T-helper 2 cell treated with Interferon-gamma antibody and Interleukin-4, amounts not matched to agents 5 μg/mL and 100 μg/mL, for 36 hours (primary cell): ENCODE data around the gene KRT84.
"Not testable (repeated sequence)": the region's sequence is repeated elsewhere in the genome, so short reads cannot be mapped to it uniquely, and the experiment has no call there.

Source experiments
- DNase-seq: peaks from one replicate; pipeline ENCODE4 v3.0.0; 2021; ENCODE audit warnings: low spot score
- H3K27ac Mint-ChIP-seq: one replicate; pipeline ENCODE4 v1.8.0; 2021; ENCODE audit warnings: mild to moderate bottlenecking, mixed read lengths
- H3K27me3 Mint-ChIP-seq: one replicate; pipeline ENCODE4 v1.8.0; 2021; ENCODE audit warnings: low read depth, mixed read lengths
- H3K36me3 Mint-ChIP-seq: one replicate; pipeline ENCODE4 v1.8.0; 2021; ENCODE audit warnings: low read depth, mixed read lengths
- H3K4me1 Mint-ChIP-seq: one replicate; pipeline ENCODE4 v1.8.0; 2021; ENCODE audit warnings: low read depth, mixed read lengths
- H3K4me3 Mint-ChIP-seq: one replicate; pipeline ENCODE4 v1.8.0; 2022; ENCODE audit warnings: mild to moderate bottlenecking, moderate library complexity, mixed read lengths
- H3K9me3 Mint-ChIP-seq: one replicate; pipeline ENCODE4 v1.8.0; 2021; ENCODE audit warnings: mixed read lengths

The KRT84 gene

GRCh38 chr12:52417740-52418139 is 32.3 kb upstream of the KRT84 start:
- DNase-seq = no peak
- H3K9me3 Mint-ChIP-seq = no peaks in the 10 kb centered on the region
- H3K36me3 Mint-ChIP-seq = no peaks in the 10 kb centered on the region
- no peaks in the 10 kb centered on the region for H3K4me1 Mint-ChIP-seq
- no peak overlapping the region for H3K27ac Mint-ChIP-seq
- no peak overlapping the region for H3K4me3 Mint-ChIP-seq
- H3K27me3 Mint-ChIP-seq = peaks cover 3% of the 10 kb centered on the region

- no peak for DNase-seq
- no peak overlapping the region for H3K27ac Mint-ChIP-seq
- no peak overlapping the region for H3K4me3 Mint-ChIP-seq
- H3K9me3 Mint-ChIP-seq = no peaks in the 10 kb centered on the region
- no peaks in the 10 kb centered on the region for H3K36me3 Mint-ChIP-seq
- H3K4me1 Mint-ChIP-seq = no peaks in the 10 kb centered on the region
- peaks cover 3% of the 10 kb centered on the region for H3K27me3 Mint-ChIP-seq
Observed at GRCh38 chr12:52416795-52417194, 31.3 kb upstream of the KRT84 start.

- no peak for DNase-seq
- Mint-ChIP-seq H3K36me3 (no peaks in the 10 kb centered on the region), H3K4me1 (no peaks in the 10 kb centered on the region), H3K27me3 (peaks cover 3% of the 10 kb centered on the region), H3K4me3 (no peak overlapping the region), H3K27ac (no peak overlapping the region), H3K9me3 (no peaks in the 10 kb centered on the region)
Observed at GRCh38 chr12:52415870-52416750, 30.7 kb upstream of the KRT84 start.

GRCh38 chr12:52414936-52415335 is 29.5 kb upstream of the KRT84 start:
- H3K36me3 Mint-ChIP-seq = no peaks in the 10 kb centered on the region
- H3K9me3 Mint-ChIP-seq = no peaks in the 10 kb centered on the region
- H3K4me1 Mint-ChIP-seq = no peaks in the 10 kb centered on the region
- H3K27ac Mint-ChIP-seq = no peak overlapping the region
- no peak for DNase-seq
- H3K27me3 Mint-ChIP-seq = peaks cover 3% of the 10 kb centered on the region
- no peak overlapping the region for H3K4me3 Mint-ChIP-seq

DNA sequence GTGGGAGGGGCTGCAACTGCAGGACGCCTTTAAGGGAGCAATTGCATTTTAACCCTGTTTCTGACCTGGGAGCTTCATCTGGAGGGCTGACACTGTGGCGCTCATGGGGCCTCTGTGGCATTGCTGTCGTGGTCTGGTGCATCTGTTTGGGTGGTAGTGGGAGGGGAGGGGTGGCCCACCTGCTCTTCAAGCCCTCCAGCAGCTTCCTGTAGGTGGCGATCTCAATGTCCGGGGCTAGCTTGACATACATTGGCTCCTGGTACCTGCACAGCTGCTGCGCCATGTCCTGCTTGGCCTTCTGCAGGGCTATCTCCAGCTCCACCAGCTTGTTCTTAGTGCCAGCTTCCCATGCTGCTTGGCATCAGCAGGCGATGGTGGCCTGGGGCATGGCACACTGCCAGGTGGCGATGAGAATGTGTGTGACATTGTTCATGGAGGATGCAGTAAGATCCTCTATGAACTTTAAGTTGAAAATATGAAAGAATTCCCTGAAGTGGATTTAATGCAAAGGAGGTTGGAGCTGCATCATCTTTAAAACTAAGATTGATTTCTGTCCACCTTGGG is 28.4 kb upstream of the KRT84 start:
- Mint-ChIP-seq H3K4me1 (no peaks in the 10 kb centered on the region), H3K27ac (no peak overlapping the region), H3K36me3 (no peaks in the 10 kb centered on the region), H3K4me3 (no peak overlapping the region), H3K9me3 (no peaks in the 10 kb centered on the region), H3K27me3 (peaks cover 3% of the 10 kb centered on the region)
- DNase-seq = no peak

DNA sequence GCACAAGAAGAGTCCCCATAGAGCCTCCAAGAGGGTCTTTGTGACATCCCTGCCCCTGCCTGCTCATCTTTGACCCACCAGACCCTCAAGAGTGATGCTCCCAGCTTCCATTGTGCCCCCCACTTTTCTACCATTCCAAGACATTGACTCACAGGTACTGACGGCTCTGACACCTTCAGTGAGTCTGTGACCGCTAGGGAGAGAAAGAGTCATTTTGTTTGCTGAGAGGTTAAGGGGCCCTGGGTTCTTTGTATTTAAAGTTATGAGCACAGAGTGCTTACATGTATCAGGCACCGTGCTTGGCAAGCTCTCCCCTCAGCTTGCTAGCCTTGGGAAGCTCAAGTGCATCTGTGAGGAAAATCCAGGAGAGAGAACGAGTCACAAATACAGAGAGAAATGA is 27.8 kb upstream of the KRT84 start:
- no peak for DNase-seq
- Mint-ChIP-seq H3K27ac (no peak overlapping the region), H3K36me3 (no peaks in the 10 kb centered on the region), H3K27me3 (peaks cover 3% of the 10 kb centered on the region), H3K4me3 (no peak overlapping the region), H3K9me3 (no peaks in the 10 kb centered on the region), H3K4me1 (no peaks in the 10 kb centered on the region)

DNA sequence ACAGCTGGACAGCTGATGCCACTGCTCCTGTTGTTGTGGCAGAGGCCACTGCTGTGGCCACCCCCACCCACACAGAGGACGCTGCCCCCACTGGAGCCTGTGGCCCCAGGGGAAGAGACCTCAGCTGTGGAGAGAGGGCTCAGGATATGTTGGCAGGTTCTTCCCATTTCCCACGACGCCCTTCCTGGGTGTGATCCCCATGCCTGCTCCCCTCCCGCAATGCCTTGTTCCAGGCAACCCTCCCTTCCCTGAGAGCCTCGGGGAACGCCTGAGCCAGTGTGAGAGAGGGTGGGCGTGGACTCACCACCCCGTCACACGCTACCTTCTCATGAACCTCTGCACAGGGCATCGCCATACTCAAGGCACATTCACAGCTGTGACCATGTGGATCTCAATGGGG is 26.4 kb upstream of the KRT84 start:
- Mint-ChIP-seq H3K36me3 (no peaks in the 10 kb centered on the region), H3K27me3 (peaks cover 3% of the 10 kb centered on the region), H3K9me3 (no peaks in the 10 kb centered on the region), H3K4me3 (no peak overlapping the region), H3K4me1 (no peaks in the 10 kb centered on the region), H3K27ac (no peak overlapping the region)
- DNase-seq = no peak

DNA sequence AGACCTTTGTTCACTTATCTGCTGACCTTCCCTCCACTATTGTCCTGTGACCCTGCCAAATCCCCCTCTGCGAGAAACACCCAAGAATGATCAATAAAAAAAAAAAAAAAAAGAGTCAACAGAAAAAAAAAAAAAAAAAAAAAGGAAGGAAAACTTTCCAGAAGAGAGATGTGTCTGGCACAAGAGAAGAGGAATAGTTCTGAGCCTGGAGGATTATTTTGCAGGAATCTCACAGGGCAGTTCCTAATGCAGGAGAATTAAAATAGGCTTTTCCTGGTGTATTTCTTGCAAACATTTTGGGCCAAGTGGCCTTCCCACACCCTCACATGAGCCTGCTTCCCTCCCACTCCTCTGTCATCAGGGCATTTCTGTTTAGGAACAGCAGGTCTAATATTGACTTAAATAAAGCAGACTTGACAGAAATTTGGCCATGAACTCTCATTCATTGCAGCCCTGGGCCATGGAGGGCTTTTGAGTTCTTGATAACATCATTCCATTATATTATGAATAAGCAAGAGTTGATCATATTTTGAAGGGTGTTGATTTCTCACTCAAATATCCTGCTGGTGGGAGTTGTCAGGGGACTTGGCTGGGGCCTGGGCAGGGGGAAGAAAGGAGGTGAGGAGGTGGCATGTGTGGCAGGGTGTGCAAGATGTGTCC is 25.3 kb upstream of the KRT84 start:
- H3K9me3 Mint-ChIP-seq, H3K36me3 Mint-ChIP-seq, H3K4me3 Mint-ChIP-seq, DNase-seq, H3K27ac Mint-ChIP-seq, H3K27me3 Mint-ChIP-seq, H3K4me1 Mint-ChIP-seq: not testable (repeated sequence)

DNA sequence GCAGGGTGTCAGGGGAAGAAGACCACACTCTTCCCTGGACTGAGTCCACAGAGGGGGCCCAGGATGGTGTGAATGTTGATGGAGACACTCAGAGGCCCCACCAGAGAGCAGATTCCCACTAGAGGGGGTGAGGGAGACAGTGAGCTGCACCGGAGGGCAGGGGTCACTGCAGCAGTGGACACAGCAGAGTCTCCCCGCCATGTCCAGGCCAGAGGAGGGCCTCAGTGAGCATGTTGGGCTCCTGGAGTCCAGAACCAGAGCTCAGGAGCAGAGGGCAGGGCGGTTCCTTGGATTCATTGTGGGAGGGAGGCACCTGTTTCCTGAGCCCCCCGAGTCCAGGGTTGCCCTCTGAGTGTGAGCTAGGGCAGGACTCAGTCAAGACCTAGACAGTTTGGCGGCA is 22.5 kb upstream of the KRT84 start:
- Mint-ChIP-seq H3K27ac (no peak overlapping the region), H3K27me3 (peaks cover 4% of the 10 kb centered on the region), H3K4me3 (no peak overlapping the region)

DNA sequence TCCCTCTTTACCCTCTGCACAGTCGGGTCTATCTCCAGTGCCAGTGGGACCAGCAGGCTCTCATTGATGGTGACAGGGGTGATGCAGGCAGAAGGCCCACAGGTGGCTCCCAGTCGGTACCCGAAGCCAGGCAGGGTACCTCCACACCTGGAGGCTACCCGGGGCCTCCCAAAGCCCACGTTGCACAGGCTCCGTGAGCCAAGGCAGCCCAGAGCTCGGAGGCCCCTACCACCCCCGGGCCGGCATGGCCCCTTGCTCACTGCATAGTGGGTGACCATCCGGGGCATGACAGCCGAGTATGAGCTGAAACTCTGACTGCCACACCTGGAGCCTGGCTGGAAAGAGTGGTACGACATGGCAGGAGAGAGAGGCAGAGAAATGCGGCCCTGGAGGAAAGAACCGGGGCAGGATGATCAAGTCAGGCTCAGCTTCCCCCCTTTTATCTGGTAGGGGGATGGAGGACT is 20.5 kb upstream of the KRT84 start, which contains the start of gene KRT82:
TSS of gene KRT82 (minus strand) at position 414 of the 464 bp plus-strand sequence. CDS start at position 356, 58 bp downstream.
- H3K27me3 Mint-ChIP-seq = peaks cover 6% of the 10 kb centered on the region
- no peak within 1 kb of the TSS for H3K4me3 Mint-ChIP-seq
- no peaks in the 10 kb centered on the region for H3K4me1 Mint-ChIP-seq
- DNase-seq = no peak
- H3K27ac Mint-ChIP-seq = no peak within 1 kb of the TSS
- no peaks in the 10 kb centered on the region for H3K36me3 Mint-ChIP-seq
- H3K9me3 Mint-ChIP-seq = no peaks in the 10 kb centered on the region

More for the DNA sequence above, 22.5 kb upstream of the KRT84 start:
- Mint-ChIP-seq H3K36me3 (no peaks in the 10 kb centered on the region), H3K9me3 (no peaks in the 10 kb centered on the region), H3K4me1 (no peaks in the 10 kb centered on the region)
- no peak for DNase-seq

DNA sequence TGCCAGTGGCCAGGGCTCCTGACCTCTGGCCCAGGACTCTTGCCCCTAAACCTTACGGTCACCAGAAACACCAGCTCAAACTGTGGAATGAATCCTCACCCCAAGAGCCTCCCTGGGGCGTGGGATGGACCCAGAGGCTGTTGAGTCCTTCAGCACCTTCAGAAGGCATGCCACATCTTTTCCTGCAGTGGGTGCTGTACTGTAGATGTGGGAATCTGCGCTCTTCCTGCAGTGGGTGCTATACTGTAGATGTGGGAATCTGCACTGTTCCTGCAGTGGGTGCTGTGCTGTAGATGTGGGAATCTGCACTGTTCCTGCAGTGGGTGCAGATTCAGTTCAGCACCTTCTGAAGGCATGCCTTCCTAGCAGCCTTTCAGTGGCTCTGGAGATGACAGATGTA is 19.5 kb upstream of the KRT84 start:
- H3K36me3 Mint-ChIP-seq = no peaks in the 10 kb centered on the region
- no peak overlapping the region for H3K4me3 Mint-ChIP-seq
- H3K27me3 Mint-ChIP-seq = peaks cover 6% of the 10 kb centered on the region
- no peaks in the 10 kb centered on the region for H3K4me1 Mint-ChIP-seq
- no peaks in the 10 kb centered on the region for H3K9me3 Mint-ChIP-seq
- H3K27ac Mint-ChIP-seq = no peak overlapping the region
- DNase-seq = no peak

GRCh38 chr12:52403561-52403960 is 18.1 kb upstream of the KRT84 start:
- H3K4me3 Mint-ChIP-seq = no peak overlapping the region
- no peak for DNase-seq
- peaks cover 6% of the 10 kb centered on the region for H3K27me3 Mint-ChIP-seq
- H3K36me3 Mint-ChIP-seq = no peaks in the 10 kb centered on the region
- H3K4me1 Mint-ChIP-seq = no peaks in the 10 kb centered on the region
- no peaks in the 10 kb centered on the region for H3K9me3 Mint-ChIP-seq
- H3K27ac Mint-ChIP-seq = no peak overlapping the region

DNA sequence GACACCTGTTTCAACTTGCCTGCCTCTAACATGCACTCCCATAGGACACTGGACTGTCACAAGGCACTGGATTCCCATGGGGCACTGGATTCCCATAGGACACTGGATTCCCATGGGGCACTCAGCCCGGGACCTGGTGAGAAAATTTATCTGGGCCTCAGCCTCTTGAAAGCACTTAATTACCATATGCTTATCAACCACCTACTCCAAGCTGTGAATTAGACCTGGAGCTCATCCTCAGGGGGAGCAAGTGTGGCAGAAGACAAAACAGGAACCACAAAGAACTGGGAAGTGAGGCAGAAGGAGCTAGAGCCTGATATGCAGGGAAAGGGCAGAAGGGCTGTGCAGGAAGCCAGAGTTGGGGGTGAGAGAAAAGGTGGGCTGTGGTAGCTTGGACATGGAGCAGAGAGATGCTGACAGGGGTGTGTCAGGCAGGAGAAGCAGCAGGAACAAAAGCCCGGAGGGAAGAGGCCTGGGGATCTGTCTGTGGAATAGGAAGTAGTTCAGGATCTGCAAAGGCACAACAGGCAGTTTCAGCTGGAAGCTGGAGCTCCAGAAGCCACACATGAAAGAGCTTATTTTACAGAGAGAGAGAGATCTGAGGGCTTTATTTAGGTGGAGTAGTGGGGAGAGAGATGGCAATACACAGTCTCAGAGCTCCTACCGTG is 17.6 kb upstream of the KRT84 start:
- H3K36me3 Mint-ChIP-seq = no peaks in the 10 kb centered on the region
- H3K27me3 Mint-ChIP-seq = peaks cover 6% of the 10 kb centered on the region
- no peaks in the 10 kb centered on the region for H3K4me1 Mint-ChIP-seq
- no peaks in the 10 kb centered on the region for H3K9me3 Mint-ChIP-seq
- H3K27ac Mint-ChIP-seq = no peak overlapping the region
- H3K4me3 Mint-ChIP-seq = no peak overlapping the region
- DNase-seq = no peak

DNA sequence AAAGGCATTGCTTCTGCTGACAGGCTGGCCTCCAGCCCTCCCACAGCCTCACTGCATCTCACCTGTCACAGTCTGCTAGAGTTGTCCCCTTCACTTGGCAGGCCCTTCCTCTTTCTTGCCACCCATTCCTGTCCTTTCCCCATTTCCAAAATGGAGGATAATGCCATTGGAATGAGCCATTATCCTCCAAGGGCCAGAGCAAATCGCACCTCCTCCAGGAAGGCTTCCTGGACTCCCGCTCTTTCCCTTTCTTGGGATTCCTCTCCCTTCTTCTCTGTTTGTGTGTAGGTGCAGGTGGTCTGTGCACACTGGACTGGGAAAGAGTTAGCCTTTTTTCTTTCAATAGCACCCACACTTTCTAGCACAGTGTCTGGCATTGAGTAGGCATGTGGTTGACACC is 16.9 kb upstream of the KRT84 start:
- no peak for DNase-seq
- Mint-ChIP-seq H3K4me3 (no peak overlapping the region), H3K27me3 (peaks cover 6% of the 10 kb centered on the region), H3K27ac (no peak overlapping the region), H3K9me3 (no peaks in the 10 kb centered on the region), H3K36me3 (no peaks in the 10 kb centered on the region), H3K4me1 (no peaks in the 10 kb centered on the region)
